ENCODE data around the gene GLIS1. TPM values are rescaled to one million over a fixed set of nuclear protein-coding genes. Genes with fewer than 3 reads are reported as not detected.

GLIS1 gene
- total and polyA plus RNA-seq, 2 experiments from 2014 or later = 0.26 to 0.31 TPM

DNA sequence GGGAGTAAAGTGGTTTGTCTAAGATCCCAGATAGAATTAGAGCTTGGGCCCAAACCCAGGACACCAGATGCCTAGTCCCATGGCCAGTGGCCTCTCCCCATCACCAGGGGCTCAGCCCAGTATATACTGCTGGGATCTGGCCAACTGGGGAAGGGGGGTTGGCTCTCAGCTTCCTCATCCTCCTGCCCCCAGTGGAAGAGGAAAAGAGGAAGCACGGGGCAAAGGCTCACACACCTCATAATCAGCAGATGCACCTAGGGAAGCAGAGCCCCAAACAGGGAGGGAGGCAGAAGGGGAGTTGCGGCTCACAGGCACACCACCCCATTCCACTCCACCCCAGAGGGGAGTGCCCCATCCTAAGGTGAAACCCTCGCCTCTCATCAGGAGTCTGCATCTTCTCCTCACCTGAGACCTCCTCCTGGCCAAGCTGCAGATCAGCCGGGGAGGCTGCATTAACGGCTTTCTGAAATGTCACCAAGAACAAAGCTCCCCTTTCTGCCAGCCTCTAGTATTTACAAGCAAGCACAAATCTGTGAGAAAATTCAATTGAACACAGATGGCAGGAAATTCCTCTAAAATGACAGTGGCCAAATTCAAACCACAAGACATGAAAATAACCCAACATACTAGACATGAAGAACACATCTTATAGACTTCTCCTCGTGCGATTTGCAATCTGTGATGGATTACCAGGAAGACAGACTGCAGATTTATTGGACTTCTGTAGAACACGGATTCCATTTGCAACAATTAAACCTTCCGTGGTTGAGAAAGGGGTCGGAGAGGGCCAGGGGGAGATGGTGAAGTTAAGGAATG is 82.8 kb downstream of the GLIS1 start (continued):
- TF ChIP-seq, protein P1, sequence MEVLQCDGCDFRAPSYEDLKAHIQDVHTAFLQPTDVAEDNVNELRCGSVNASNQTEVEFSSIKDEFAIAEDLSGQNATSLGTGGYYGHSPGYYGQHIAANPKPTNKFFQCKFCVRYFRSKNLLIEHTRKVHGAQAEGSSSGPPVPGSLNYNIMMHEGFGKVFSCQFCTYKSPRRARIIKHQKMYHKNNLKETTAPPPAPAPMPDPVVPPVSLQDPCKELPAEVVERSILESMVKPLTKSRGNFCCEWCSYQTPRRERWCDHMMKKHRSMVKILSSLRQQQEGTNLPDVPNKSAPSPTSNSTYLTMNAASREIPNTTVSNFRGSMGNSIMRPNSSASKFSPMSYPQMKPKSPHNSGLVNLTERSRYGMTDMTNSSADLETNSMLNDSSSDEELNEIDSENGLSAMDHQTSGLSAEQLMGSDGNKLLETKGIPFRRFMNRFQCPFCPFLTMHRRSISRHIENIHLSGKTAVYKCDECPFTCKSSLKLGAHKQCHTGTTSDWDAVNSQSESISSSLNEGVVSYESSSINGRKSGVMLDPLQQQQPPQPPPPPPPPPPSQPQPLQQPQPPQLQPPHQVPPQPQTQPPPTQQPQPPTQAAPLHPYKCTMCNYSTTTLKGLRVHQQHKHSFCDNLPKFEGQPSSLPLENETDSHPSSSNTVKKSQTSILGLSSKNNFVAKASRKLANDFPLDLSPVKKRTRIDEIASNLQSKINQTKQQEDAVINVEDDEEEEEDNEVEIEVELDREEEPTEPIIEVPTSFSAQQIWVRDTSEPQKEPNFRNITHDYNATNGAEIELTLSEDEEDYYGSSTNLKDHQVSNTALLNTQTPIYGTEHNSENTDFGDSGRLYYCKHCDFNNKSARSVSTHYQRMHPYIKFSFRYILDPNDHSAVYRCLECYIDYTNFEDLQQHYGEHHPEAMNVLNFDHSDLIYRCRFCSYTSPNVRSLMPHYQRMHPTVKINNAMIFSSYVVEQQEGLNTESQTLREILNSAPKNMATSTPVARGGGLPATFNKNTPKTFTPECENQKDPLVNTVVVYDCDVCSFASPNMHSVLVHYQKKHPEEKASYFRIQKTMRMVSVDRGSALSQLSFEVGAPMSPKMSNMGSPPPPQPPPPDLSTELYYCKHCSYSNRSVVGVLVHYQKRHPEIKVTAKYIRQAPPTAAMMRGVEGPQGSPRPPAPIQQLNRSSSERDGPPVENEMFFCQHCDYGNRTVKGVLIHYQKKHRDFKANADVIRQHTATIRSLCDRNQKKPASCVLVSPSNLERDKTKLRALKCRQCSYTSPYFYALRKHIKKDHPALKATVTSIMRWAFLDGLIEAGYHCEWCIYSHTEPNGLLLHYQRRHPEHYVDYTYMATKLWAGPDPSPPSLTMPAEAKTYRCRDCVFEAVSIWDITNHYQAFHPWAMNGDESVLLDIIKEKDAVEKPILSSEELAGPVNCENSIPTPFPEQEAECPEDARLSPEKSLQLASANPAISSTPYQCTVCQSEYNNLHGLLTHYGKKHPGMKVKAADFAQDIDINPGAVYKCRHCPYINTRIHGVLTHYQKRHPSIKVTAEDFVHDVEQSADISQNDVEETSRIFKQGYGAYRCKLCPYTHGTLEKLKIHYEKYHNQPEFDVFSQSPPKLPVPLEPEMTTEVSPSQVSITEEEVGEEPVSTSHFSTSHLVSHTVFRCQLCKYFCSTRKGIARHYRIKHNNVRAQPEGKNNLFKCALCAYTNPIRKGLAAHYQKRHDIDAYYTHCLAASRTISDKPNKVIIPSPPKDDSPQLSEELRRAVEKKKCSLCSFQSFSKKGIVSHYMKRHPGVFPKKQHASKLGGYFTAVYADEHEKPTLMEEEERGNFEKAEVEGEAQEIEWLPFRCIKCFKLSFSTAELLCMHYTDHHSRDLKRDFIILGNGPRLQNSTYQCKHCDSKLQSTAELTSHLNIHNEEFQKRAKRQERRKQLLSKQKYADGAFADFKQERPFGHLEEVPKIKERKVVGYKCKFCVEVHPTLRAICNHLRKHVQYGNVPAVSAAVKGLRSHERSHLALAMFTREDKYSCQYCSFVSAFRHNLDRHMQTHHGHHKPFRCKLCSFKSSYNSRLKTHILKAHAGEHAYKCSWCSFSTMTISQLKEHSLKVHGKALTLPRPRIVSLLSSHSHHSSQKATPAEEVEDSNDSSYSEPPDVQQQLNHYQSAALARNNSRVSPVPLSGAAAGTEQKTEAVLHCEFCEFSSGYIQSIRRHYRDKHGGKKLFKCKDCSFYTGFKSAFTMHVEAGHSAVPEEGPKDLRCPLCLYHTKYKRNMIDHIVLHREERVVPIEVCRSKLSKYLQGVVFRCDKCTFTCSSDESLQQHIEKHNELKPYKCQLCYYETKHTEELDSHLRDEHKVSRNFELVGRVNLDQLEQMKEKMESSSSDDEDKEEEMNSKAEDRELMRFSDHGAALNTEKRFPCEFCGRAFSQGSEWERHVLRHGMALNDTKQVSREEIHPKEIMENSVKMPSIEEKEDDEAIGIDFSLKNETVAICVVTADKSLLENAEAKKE (CRISPR knock-in tag; IDR thresholded peaks at IDR 0.05) = no peak
- no peak for TF ChIP-seq JUNB (IDR thresholded peaks at IDR 0.05; ENCODE audit: unreplicated experiment)

DNA sequence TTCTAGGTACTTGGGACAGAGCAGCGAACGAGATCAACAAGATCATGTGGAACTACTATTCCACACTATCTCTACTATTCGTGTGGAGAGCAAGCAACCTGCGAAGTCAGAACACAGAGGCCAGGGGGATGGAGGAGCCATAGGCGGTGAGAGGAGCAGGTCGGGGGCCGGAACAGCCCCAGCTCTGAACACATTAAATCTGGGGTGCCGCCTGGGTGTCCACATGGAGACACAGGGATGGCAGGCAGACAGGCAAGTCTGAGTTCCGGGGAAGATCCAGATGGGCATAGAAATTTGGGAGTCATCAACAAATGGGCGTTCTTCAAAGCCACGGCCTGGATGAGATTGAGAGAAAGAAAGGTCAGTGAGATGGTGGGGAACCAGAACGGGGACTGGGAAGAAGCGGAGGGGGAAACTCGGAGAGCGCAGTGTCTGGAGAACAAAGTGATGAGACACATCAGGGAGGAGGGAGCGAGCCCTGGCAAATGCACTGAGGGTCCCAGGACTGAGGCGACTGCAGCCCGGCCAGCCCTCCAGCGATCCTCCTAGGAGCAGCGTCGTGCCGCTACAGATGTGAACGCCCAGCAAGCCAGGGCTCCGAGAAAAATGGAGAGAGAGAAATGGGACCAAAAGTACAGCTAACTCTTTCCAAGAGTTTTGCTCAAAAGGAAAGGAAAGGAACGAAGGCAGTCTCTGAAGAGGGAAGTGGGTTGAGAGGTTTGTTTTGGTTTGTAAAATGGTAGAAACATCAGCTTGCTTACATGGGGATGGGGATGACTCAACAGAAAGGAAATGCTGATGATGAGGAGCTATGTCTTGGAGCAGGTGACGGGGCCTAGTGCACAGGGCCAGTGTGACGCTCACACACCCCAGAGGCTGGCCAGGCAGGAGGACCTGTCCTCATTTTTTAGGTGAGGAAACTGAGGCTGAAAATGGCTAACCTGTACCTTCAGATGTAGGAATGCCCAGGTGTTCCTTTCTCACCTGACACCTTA is 84.5 kb downstream of the GLIS1 start:
- H3F3A ChIP-seq (replicated peaks; ENCODE audit: low read depth) = no peaks in the 10 kb centered on the region
- no peak for ATAC-seq
- H4K20me1 ChIP-seq (replicated peaks; ENCODE audit: insufficient read depth) = no peaks in the 10 kb centered on the region
- peaks cover 11% of the 10 kb centered on the region for H3K27me3 Mint-ChIP-seq (ENCODE audit: insufficient read depth, low read depth, poor library complexity)
- no peaks in the 10 kb centered on the region for H3K36me3 Mint-ChIP-seq (ENCODE audit: low read depth)
- no peak overlapping the region for H3K4me3 ChIP-seq
- H3K9me2 ChIP-seq (ENCODE audit: insufficient read depth) = no peaks in the 10 kb centered on the region
- DNase-seq (ENCODE audit: low spot score) = no peak
- H3K4me2 ChIP-seq = no peak overlapping the region
- H3K4me1 Mint-ChIP-seq = peaks cover 21% of the 10 kb centered on the region
- H3K36me3 ChIP-seq (ENCODE audit: insufficient read depth) = no peaks in the 10 kb centered on the region
- no peaks in the 10 kb centered on the region for H3K27me3 ChIP-seq (ENCODE audit: insufficient read depth)
- no peak overlapping the region for H3K4me3 Mint-ChIP-seq
- H3K79me2 ChIP-seq (replicated peaks; ENCODE audit: insufficient read depth) = no peaks in the 10 kb centered on the region
- no peaks in the 10 kb centered on the region for H3K9me3 Mint-ChIP-seq
- no peak overlapping the region for H3K27ac ChIP-seq (ENCODE audit: low read depth)
- no peaks in the 10 kb centered on the region for H3K4me1 ChIP-seq (ENCODE audit: insufficient read depth)
- no peak overlapping the region for H3K27ac Mint-ChIP-seq
- no peak overlapping the region for H2AFZ ChIP-seq
- TF ChIP-seq, protein P1 (CRISPR knock-in tag; IDR thresholded peaks at IDR 0.05) = no peak
- no peak for TF ChIP-seq STAT1 (IDR thresholded peaks at IDR 0.05; ENCODE audit: unreplicated experiment)

Measured in GM23338 (cell line).